ENCODE data around the gene NFYA.

Gene NFYA

GRCh38 chr6:41047745-41048732 is 24.7 kb upstream of the NFYA start:
- Mint-ChIP-seq H3K4me3 (peak overlapping the region; percentile 36), H3K4me1 (peaks cover 67% of the 10 kb centered on the region), H3K9me3 (no peaks in the 10 kb centered on the region), H3K27me3 (ENCODE audit: low read depth, poor library complexity) (peaks cover 9% of the 10 kb centered on the region), H3K36me3 (ENCODE audit: low read depth) (no peaks in the 10 kb centered on the region), H3K27ac (peak overlapping the region; percentile 95)
- no peak for TF ChIP-seq CTCF (IDR thresholded peaks at IDR 0.05)
- no peak for DNase-seq

- peaks cover 9% of the 10 kb centered on the region for H3K27me3 Mint-ChIP-seq (ENCODE audit: low read depth, poor library complexity)
- DNase-seq, result peak; percentile 35
- no peaks in the 10 kb centered on the region for H3K36me3 Mint-ChIP-seq (ENCODE audit: low read depth)
- peaks cover 80% of the 10 kb centered on the region for H3K4me1 Mint-ChIP-seq
- no peak overlapping the region for H3K4me3 Mint-ChIP-seq
- no peak for TF ChIP-seq CTCF (IDR thresholded peaks at IDR 0.05)
- no peaks in the 10 kb centered on the region for H3K9me3 Mint-ChIP-seq
- H3K27ac Mint-ChIP-seq, result peak overlapping the region; percentile 95
These were observed 23.3 kb upstream of the NFYA start for GRCh38 chr6:41049521-41049920.

GRCh38 chr6:41049955-41050354 is 22.8 kb upstream of the NFYA start:
- Mint-ChIP-seq H3K9me3 (no peaks in the 10 kb centered on the region), H3K4me1 (peaks cover 84% of the 10 kb centered on the region), H3K27me3 (ENCODE audit: low read depth, poor library complexity) (peaks cover 9% of the 10 kb centered on the region), H3K36me3 (ENCODE audit: low read depth) (no peaks in the 10 kb centered on the region), H3K4me3 (no peak overlapping the region), H3K27ac (peak overlapping the region; percentile 21)
- TF ChIP-seq CTCF (IDR thresholded peaks at IDR 0.05), result no peak
- no peak for DNase-seq

- H3K9me3 Mint-ChIP-seq, result no peaks in the 10 kb centered on the region
- peaks cover 9% of the 10 kb centered on the region for H3K27me3 Mint-ChIP-seq (ENCODE audit: low read depth, poor library complexity)
- H3K4me3 Mint-ChIP-seq, result no peak overlapping the region
- no peaks in the 10 kb centered on the region for H3K36me3 Mint-ChIP-seq (ENCODE audit: low read depth)
- TF ChIP-seq CTCF (IDR thresholded peaks at IDR 0.05), result no peak
- peaks cover 84% of the 10 kb centered on the region for H3K4me1 Mint-ChIP-seq
- DNase-seq, result no peak
- H3K27ac Mint-ChIP-seq, result no peak overlapping the region
These were observed 22.2 kb upstream of the NFYA start for GRCh38 chr6:41050536-41050935.

GRCh38 chr6:41051873-41052272 is 20.9 kb upstream of the NFYA start:
- Mint-ChIP-seq H3K9me3 (no peaks in the 10 kb centered on the region), H3K4me3 (no peak overlapping the region), H3K27me3 (ENCODE audit: low read depth, poor library complexity) (peaks cover 6% of the 10 kb centered on the region), H3K36me3 (ENCODE audit: low read depth) (no peaks in the 10 kb centered on the region), H3K27ac (no peak overlapping the region), H3K4me1 (peaks cover 90% of the 10 kb centered on the region)
- no peak for DNase-seq
- TF ChIP-seq CTCF (IDR thresholded peaks at IDR 0.05), result no peak

GRCh38 chr6:41053041-41053440 is 19.7 kb upstream of the NFYA start, which contains the start of gene APOBEC2:
APOBEC2 (plus strand) TSS chr6:41053202; CDS start chr6:41053348, 146 bp downstream.
- no peak within 1 kb of the TSS for H3K27ac Mint-ChIP-seq
- peaks cover 93% of the 10 kb centered on the region for H3K4me1 Mint-ChIP-seq
- TF ChIP-seq CTCF (IDR thresholded peaks at IDR 0.05), result no peak
- no peak within 1 kb of the TSS for H3K4me3 Mint-ChIP-seq
- H3K9me3 Mint-ChIP-seq, result no peaks in the 10 kb centered on the region
- no peaks in the 10 kb centered on the region for H3K36me3 Mint-ChIP-seq (ENCODE audit: low read depth)
- DNase-seq, result no peak
- H3K27me3 Mint-ChIP-seq (ENCODE audit: low read depth, poor library complexity), result peaks cover 3% of the 10 kb centered on the region
